KOPT-K1 (cell line): ENCODE results near the gene CARNS1.

ENCODE experiments used
- H3K27ac ChIP-seq: fragments of 200-600 bp; sonication (generic); 2 replicates; pipeline ENCODE4 v1.5.1; 2016; ENCODE audit warnings: antibody characterized with exemption, mild to moderate bottlenecking, low read depth, low read length; ENCODE audit not compliant: poor library complexity, severe bottlenecking
- H3K36me3 ChIP-seq: fragments of 200-600 bp; sonication (generic); 2 replicates; pipeline ENCODE4 v1.5.1; 2017; ENCODE audit warnings: antibody characterized with exemption, mild to moderate bottlenecking, low read length, moderate library complexity; ENCODE audit not compliant: insufficient read depth
- H3K9me3 ChIP-seq: fragments of 200-600 bp; sonication (generic); 2 replicates; pipeline ENCODE4 v1.5.1; 2017; ENCODE audit warnings: antibody characterized with exemption, low read length, mild to moderate bottlenecking; ENCODE audit not compliant: insufficient read depth, poor library complexity, severe bottlenecking

The CARNS1 gene, protein sequence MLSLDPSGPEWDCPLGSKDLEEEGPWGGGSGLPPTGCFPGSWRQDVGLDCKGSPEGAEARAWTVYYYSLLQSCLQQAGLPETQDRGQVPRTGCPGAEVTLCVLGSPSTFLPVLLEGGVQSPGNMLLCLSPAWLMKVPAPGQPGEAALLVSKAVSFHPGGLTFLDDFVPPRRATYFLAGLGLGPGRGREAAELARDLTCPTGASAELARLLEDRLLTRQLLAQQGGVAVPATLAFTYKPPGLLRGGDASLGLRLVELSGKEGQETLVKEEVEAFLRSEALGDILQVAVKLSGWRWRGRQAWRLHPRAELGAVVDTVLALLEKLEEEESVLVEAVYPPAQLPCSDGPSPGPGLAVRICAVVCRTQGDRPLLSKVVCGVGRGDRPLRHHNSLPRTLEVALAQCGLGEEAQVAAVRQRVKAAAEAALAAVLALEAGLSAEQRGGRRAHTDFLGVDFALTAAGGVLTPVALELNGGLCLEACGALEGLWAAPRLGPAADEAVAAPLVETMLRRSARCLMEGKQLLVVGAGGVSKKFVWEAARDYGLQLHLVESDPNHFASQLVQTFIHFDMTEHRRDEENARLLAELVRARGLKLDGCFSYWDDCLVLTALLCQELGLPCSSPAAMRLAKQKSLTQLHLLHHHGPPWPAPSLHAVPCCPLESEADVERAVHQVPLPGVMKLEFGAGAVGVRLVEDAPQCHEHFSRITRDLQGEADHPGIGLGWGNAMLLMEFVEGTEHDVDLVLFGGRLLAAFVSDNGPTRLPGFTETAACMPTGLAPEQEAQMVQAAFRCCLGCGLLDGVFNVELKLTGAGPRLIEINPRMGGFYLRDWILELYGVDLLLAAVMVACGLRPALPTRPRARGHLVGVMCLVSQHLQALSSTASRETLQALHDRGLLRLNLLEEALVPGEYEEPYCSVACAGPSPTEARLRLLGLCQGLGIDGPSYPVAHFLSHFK

DNA sequence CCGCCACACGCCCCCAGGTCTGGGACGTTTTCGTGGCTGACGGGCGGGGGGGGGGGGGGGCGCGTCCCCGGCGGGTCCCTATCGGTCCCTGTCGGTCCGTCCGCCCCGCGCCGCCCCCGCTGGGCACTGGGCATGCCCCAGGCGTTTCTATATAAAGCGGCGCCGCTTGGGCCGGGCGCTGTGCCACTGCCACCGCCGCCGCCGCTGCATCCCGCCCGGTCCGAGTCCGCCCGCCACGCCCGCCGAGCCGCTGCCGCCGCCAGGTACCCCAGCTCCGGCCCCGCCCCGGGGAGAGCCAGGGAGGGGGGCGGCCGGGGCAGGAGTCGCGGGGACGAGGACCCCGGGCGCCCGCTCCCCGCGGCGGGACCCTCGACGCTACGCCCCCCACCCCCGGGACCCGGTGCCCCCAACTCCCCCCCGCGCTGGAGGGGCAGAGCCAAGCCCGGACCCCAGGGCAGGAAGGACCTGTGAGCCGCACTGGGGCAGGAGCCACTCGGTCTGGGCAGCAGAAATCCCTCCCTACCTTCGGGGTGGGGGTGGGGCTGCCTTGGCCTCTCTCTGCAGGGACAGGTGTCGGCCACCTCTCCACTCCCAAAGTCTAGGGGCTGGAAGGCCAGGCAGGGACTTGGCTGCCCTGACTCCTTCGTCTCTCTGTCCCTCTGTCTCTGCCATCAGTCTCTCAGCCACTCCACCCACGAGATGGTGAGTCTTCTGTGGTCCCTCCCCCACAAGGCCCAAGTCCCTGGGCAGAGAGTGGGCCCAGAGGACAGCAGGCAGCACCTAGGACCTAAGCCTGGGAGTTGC lies at the start of gene CARNS1:
Gene CARNS1 (plus strand): TSS at position 178 of the 804 bp plus-strand sequence. CDS start 522 bp downstream, at position 700.
- H3K36me3 ChIP-seq: 0 out of 2 replicates have a peak, but pooled peaks cover under 1% of the 10 kb centered on the region
- peak within 1 kb of the TSS; percentile 91 for H3K27ac ChIP-seq
- no peaks in the 10 kb centered on the region for H3K9me3 ChIP-seq

DNA sequence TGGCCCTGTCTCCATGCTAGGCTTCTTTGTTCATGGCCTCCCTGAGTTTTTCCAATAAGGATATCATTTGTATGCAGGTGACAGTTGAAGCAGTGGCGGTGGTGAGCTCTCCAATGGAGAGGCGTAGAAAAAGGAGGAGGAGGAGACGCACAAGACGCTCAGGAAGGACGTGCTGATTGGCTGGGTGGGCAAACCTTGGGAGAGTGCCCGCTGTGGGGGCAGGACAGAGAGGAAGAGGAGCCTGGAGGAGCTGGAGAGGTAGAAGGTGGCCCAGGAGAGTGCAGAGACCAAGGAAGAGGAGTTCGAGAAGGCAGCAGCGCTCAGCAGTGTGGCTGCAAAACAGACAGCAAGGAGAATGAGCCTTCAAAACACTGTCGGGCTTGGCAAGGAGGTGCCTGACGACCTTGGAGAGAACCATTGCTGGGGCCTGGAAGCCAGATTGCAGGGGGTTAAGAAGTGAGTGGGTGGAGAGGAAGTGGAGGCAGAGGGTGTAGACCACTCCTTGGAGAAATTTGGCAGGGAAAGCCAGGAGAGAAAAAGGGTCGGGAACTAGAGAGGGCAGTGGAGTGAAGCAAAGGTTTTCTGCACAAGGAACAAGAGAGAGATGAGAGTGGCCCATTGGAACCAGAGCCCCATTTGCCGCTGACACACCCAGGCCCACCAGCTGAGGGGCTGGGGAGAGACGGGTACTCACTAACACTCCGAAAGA lies 49.6 kb upstream of the CARNS1 start:
- Histone ChIP-seq H3K9me3 (no peaks in the 10 kb centered on the region), H3K36me3 (no peaks in the 10 kb centered on the region), H3K27ac (no peak overlapping the region)

DNA sequence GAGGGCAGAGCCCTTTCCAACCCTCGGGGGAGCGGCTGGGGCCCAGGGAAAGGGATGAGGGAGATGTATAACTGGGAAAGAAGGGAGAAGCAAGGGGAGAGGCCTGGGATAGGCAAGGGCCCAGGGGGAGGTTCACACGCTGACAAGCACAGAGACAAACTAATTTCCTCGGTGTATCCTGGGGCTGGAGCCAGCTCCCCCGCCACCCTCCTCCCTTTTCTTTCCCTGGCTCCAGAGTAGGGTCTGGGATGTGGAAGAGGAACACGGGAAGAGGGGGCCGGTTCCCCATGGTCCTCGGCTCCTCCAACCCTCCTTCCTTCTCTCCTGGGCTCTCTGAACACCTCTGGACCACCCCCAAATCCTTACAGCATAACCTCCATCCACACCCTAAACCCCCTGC lies 48.9 kb upstream of the CARNS1 start:
- no peaks in the 10 kb centered on the region for H3K36me3 ChIP-seq
- no peak overlapping the region for H3K27ac ChIP-seq
- no peaks in the 10 kb centered on the region for H3K9me3 ChIP-seq

DNA sequence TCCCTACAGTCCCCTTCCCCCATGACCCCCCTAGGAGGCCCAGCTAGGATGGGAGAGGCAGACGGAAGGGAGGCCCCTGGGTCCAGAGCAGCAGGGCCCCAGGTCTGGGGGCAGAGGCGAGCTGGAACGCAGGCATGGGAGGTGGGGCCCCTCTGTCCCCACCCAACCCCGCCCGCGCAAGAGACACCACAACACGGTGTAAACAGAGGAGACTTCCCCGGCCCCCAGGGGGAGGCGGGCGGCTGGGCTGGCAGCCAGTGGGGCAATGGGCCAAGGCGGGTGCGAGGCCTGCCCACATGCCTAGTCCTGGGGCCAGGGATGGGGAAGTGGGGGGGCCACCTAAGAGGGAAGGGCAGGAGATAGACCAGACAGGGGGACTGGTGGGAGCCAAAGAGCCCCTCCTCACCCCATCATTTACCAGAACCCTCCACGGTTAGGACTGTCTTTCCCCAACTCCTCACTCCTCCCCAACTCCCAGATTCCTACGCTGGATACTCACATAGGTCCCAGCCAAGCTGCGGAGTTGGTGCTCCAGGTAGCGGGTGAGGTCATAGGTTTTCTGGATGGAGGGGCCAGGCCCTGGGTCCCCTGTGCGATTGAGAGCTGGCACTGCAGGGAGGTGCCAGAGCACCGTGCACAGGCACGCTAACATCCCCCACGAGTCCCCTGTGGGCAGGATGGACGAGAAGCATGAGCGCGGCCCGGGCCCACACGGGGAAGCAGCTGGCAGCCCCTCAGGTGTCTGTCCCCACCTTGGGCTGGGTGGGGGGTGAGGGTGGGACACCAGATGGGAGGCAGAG lies 48.3 kb upstream of the CARNS1 start:
- H3K27ac ChIP-seq: no peak overlapping the region

DNA sequence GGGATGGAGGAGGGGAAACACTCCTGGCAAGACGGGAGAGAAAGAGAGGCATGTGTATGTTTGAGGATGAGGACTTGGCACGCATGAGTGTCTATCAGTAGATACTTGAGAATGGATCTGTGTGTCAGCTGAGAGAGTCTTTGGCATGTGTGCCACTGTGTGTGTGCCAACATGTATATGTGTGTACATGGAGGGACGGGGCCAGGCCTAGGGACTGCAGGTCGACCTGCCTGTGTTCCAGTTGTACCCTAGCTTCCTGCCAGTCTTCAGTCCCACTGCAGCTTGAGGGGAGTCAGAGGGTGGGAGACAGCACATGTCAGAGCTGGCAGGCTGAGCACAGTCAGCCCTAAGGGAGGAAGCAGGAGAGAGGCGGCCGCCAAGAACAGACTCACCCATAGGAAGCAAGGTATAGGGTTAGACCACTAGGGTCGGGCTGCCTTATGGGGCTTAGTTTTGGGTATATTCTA lies 47.7 kb upstream of the CARNS1 start:
- Histone ChIP-seq H3K27ac (no peak overlapping the region), H3K36me3 (no peaks in the 10 kb centered on the region), H3K9me3 (no peaks in the 10 kb centered on the region)

More for the DNA sequence above, 48.3 kb upstream of the CARNS1 start:
- no peaks in the 10 kb centered on the region for H3K9me3 ChIP-seq
- no peaks in the 10 kb centered on the region for H3K36me3 ChIP-seq

DNA sequence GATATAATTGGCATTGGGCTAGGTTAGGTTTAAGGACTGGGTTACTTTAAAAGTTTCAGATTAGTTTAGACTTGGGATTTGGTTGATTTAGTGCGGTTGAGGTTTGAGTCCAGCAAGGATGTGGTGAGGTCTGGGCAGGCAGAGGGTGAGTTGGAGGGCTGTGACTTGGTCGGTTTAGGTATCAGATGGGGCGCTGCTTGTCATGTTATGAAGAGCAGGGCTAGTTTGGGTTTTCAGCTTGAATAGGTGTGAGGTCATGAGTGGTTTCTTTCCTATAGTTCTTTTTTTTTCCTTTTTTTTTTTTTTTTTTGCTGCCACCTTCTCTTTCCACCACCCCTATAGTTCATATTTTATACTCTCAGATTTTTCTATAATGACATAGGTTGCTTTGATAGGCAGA lies 46.9 kb upstream of the CARNS1 start:
- no peaks in the 10 kb centered on the region for H3K9me3 ChIP-seq
- no peaks in the 10 kb centered on the region for H3K36me3 ChIP-seq
- no peak overlapping the region for H3K27ac ChIP-seq

DNA sequence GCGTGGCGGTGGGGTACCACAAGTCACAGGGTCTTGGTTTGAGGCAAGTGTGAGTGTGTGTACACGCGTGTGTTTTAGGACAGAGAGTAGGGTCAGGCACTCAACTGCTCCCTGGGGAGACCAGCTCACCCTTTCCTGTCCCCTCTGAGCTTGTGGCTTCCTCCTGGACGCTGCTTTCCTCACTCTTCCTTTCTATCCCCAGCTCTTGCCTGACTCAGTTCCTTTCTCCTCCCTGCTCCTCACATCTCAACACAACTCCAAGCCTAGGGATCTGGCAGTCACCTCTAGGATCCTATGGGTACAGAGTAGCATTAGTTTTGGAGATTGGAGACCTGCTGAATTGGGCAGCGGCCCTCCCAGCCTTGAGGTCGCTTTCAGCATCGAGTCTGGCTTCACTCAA lies 46.2 kb upstream of the CARNS1 start:
- Histone ChIP-seq H3K36me3 (no peaks in the 10 kb centered on the region), H3K27ac (no peak overlapping the region), H3K9me3 (no peaks in the 10 kb centered on the region)

DNA sequence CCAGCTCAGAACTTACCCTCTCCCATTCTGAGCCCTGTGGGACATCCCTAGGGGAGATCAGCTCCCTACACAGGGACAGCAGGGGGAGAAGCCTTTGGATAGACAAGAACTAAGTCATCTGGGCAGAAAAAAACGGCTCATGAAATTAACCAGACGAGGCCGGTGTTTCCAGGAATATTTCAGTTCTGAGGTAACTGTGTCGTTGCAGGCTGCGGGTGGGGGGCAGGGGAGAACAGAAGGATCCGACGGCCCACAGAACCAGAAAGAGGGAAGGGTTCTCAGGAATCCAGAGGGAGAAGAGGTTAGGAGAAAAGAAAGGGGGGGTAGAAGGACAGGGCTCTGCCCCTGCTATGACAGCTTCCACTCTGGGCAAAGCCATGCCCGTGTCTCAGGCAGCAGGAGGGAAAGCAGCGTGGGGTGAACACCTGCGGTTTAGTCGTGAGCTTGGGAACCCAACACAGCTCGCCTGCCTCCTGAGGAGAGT lies 45.6 kb upstream of the CARNS1 start:
- H3K9me3 ChIP-seq: no peaks in the 10 kb centered on the region
- H3K27ac ChIP-seq: no peak overlapping the region
- no peaks in the 10 kb centered on the region for H3K36me3 ChIP-seq

DNA sequence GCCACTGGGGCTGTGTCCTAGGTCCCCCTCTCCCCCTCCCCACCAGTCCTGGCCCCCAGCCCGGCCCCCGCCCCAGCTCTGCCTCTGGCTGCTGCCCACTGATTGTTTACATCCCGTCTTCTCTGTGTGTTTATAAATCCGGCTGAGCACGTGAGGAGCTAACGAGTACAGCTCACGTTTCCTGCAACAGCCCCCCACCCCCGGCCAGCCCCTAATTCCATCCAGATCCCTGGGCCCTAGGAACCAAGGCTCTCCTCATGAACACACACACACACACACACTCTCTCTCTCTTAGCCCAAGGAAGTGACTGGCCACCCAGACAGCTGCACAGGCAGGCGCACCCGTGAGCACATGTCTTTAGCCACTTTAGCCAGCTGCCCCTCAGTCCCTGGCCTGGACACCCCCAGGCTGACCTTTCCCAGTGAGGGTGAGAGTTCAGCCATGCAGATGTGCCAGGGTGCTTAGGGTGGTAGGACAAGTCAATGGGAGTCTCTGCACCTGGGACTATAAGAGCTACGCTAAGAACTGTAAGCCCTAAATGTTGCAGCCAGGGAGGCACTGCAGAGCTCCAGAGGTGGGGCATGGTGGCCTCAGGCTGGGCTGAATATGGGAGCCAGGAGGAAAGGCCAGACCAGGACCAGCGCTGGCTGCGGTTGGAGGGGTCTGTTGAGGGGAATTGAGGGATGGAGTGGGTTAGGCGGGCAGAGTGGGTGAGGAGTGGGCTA lies 45.0 kb upstream of the CARNS1 start:
- Histone ChIP-seq H3K27ac (no peak overlapping the region), H3K9me3 (no peaks in the 10 kb centered on the region)

DNA sequence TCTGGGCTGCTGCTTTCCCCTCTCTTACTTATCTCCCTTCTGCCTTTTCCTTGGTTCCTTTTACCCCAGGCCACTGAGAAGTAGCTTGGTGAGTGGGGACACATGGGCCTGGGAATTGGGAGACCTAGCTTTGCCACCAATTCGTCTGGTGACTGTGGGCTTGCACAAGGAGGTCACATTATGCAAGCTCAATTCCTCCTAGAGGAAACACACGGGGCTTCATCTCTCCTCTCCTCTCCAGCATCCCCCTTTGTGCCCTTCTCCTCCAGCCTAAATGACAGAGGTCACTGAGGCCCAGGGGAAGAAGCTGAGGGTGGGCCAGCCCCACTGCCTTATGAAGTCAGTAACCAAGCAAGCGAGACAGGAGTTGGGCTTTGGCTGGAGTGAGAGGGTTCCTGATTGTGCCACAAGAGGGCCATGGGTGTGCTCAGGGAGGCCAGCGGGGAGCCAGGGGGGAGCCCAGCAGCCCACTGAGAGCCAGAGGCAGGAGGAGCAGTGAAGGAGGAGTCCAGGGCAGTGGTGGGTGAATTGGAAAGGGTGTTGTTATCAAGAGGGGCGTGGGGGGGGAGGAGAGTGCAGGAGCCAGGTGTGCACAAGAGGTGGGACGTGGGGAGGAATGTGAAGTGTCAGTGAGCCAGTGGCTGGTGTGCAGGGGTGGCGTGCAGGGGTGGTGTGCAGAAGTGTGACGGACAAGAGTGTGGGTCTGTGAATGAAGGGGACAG lies 44.1 kb upstream of the CARNS1 start:
- Histone ChIP-seq H3K9me3 (no peaks in the 10 kb centered on the region), H3K27ac (no peak overlapping the region), H3K36me3 (no peaks in the 10 kb centered on the region)

More for the DNA sequence above, 45.0 kb upstream of the CARNS1 start:
- no peaks in the 10 kb centered on the region for H3K36me3 ChIP-seq

DNA sequence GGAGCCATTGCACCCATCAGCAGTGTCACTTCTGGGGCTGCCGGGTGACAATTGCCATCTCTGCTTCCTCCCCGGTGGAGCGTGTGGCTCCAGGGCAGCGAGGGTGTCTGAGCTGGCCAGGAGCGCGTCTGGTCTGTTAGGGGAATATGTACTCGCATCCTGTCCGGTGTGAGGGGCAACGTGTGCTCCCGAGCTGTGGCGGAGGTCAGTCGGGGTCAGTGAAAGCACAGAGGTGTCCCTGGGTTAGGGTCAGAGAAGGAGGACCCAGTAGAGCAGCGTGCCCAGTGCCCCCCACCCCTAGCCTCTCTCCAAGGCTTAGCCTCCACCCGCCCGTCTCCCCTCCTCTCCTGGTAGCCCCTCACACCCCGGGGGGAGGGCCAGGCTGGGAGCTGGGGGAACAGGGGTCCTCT lies 43.6 kb upstream of the CARNS1 start:
- no peak overlapping the region for H3K27ac ChIP-seq
- H3K36me3 ChIP-seq: no peaks in the 10 kb centered on the region
- no peaks in the 10 kb centered on the region for H3K9me3 ChIP-seq

DNA sequence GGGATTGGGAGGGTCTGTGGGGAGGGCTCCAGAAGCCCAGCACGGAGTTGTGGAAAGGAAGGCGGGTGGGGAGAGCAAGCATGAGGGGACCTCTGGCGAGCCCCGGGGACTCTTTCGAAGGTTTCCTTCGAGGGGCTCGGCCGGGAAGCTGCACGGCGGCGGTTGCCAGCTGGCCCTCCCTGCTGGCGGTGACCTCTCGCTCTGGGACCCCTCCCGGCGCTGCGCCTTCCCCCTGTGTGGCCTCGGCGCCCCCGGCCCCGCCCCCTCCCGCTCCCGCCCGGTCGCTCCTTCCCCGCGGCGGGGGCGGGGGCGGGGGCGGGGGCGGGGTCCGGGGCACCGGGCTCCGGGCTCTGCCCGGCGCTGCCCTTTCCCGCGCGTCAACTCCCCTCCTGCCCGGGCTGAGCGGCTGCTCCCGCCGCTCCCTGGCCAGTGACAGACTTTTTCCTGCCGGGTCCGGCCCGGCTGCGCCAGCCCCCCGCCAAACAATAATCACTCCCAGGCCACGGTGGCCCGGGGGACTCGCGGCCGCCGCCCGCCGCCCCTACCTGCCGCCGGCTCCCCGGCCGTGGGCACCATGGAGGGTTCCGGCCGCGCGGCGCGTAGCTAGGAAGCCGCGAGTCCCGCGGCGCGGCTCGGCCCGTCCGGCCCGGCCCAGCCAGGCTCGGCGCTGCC lies 43.0 kb upstream of the CARNS1 start:
- H3K36me3 ChIP-seq: no peaks in the 10 kb centered on the region
- no peak overlapping the region for H3K27ac ChIP-seq

More for the DNA sequence above, 43.0 kb upstream of the CARNS1 start:
- H3K9me3 ChIP-seq: no peaks in the 10 kb centered on the region
